ENCODE measurements around the gene PPIE. TPM values are rescaled to one million over a fixed set of nuclear protein-coding genes. Genes with fewer than 3 reads are reported as not detected.
"Not testable (repeated sequence)": the region's sequence is repeated elsewhere in the genome, so short reads cannot be mapped to it uniquely, and the experiment has no call there.

PPIE gene
- total and polyA plus RNA-seq, 7 donors, result 23.5 to 53.2 (median 34.3) TPM

DNA sequence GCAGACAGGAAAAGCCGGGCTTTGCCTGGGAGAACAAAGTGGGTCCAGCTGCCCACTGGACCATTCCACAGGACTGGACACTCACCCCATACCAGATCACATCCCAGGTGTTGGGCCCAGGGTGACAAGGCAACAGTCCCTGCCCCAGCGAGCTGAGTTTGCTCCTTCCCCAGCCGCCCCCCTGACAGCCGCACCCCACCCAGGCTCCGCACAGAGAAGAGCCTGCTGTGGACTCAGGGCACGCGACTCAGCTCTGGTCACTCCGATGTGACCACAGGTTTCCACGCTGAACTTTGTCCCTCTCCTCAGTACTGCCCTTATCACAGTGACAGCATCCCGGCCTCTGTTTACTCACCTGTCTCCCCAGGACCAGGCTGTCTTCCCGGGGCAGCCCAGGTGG, 48.8 kb downstream of the PPIE start:
- H3K27ac ChIP-seq, result no peak overlapping the region
- 76 to 82% (median 76%) methylated on average over 11 of the region's 11 CpGs for WGBS, 3 donors
- H3K4me3 ChIP-seq, result no peak overlapping the region
- TF ChIP-seq, protein P1, sequence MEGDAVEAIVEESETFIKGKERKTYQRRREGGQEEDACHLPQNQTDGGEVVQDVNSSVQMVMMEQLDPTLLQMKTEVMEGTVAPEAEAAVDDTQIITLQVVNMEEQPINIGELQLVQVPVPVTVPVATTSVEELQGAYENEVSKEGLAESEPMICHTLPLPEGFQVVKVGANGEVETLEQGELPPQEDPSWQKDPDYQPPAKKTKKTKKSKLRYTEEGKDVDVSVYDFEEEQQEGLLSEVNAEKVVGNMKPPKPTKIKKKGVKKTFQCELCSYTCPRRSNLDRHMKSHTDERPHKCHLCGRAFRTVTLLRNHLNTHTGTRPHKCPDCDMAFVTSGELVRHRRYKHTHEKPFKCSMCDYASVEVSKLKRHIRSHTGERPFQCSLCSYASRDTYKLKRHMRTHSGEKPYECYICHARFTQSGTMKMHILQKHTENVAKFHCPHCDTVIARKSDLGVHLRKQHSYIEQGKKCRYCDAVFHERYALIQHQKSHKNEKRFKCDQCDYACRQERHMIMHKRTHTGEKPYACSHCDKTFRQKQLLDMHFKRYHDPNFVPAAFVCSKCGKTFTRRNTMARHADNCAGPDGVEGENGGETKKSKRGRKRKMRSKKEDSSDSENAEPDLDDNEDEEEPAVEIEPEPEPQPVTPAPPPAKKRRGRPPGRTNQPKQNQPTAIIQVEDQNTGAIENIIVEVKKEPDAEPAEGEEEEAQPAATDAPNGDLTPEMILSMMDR (IDR thresholded peaks at IDR 0.05), result no peak
- intact Hi-C loops (cut with DNase I), result no loop called here
- ATAC-seq, result no peak
- H3K4me1 ChIP-seq, result no peaks in the 10 kb centered on the region
- H3K36me3 ChIP-seq (ENCODE audit: insufficient read depth in 1 of 2, low read depth in 1 of 2), result no peaks in the 10 kb centered on the region
- H3K27me3 ChIP-seq (ENCODE audit: insufficient read depth in 3 of 3, low read length in 2 of 3), result peaks cover 0 to 29% (median 4%) of the 10 kb centered on the region in 3 donors
- DNase-seq, result no peak
- H3K9me3 ChIP-seq, result no peaks in the 10 kb centered on the region

DNA sequence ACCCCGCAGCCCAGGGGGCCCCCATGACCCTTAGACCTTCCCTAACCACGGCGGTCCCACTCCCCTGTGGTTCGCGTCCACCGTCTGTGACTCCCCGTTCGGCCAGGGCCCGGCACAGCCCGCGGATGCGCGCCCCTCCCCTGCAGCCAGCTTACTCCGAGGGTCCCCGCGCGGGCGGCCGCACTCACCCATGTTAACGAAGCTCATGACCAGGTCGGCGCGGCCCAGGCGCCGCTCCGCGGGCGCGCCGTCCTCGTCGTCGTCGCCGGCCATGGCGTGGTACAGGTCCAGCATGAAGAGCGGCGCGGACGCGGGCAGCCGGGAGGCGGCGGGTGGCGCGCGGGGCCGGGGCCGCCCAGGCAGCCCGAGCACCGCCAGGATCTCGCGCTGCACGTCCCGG, 49.3 kb downstream of the PPIE start:
- H3K9me3 ChIP-seq; H3K4me3 ChIP-seq; DNase-seq; ATAC-seq; intact Hi-C loops (cut with DNase I); H3K36me3 ChIP-seq (ENCODE audit: insufficient read depth in 1 of 2, low read depth in 1 of 2); H3K27ac ChIP-seq; H3K4me1 ChIP-seq: not testable (repeated sequence)
- H3K27me3 ChIP-seq (ENCODE audit: insufficient read depth in 3 of 3, low read length in 2 of 3), result peaks cover 0 to 29% (median 4%) of the 10 kb centered on the region in 3 donors
- 3 to 17% (median 8%) methylated on average over 6 to 55 of the region's 55 CpGs for WGBS, 3 donors

DNA sequence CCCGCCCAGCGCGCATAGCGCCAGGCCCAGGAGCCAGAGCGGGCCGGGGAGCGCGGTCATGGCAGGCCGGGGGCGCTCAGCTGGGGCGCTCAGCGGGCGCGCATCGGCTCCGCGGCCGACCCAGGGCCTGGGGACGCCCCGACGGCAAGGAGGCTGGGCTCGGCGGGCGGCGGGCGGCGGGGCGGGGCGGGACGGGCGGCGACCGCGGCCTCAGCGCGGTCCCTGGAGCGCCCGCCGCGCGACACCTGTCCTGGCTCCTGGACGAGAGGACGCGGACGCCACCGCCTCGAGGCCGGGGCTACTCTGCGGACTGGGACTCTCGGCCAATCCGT, 49.7 kb downstream of the PPIE start:
- Histone ChIP-seq H3K4me1 (no peaks in the 10 kb centered on the region), H3K9me3 (no peaks in the 10 kb centered on the region), H3K4me3 (peak overlapping the region; percentile 56), H3K27me3 (ENCODE audit: insufficient read depth in 3 of 3, low read length in 2 of 3) (peaks cover 0 to 29% (median 2%) of the 10 kb centered on the region in 3 donors), H3K36me3 (ENCODE audit: insufficient read depth in 1 of 2, low read depth in 1 of 2) (no peaks in the 10 kb centered on the region), H3K27ac (no peak overlapping the region)
- intact Hi-C loops (cut with DNase I), result no loop called here
- ATAC-seq, result peak in 1 of 4 donors; percentile 21
- WGBS, 3 donors, result 2 to 7% (median 2%) methylated on average over 3 to 51 of the region's 51 CpGs
- TF ChIP-seq, protein P1 (IDR thresholded peaks at IDR 0.05), result no peak
- no peak for DNase-seq

DNA sequence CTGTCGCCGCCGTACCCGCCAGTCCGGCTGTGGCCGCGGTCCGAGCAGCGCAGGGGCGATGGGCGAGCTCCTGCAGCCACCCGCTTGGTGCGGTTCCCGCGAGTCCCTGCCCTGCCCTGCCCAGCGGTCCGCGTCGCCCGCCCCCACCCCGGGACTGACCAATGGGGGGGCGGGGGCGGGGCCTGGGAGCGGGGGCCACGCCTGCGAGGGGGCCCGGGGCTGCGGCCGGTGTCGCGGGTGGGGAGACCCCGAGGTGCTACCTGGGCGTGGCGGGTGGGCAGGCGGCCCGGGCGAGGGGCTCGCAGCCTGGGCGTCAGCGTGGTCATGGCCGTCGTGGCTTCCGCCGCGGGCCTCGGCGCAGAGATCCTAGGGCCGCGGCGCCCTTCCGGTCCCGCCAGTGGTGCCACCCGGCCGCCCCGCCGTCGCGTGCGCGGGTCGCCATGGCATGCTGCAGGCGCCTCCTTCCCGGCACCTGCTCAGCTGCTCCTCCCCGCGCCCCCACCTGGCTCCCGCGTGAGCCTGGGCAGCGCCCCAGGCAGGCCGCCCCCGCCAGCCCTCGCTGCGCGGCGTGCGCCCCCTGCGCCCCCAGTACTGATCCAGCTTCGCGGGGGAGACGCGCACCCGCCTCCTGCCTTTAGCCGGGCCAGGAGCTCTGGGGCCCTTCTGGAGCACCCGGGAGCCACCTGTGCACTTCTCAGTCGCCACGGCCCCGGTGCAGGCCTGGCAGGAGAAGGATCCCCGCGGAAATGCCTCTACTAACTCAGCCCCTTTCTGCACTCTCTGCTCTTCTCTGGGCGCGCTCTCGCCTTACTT, 50.3 kb downstream of the PPIE start, which contains the start of gene BMP8B:
Gene BMP8B, minus strand, starts transcription at position 108 of the 813 bp plus-strand sequence. CDS start 380 bp downstream, outside the sequence.
- Histone ChIP-seq H3K9me3 (no peaks in the 10 kb centered on the region), H3K4me3 (peak within 1 kb of the TSS; percentile 56), H3K36me3 (ENCODE audit: insufficient read depth in 1 of 2, low read depth in 1 of 2) (no peaks in the 10 kb centered on the region), H3K27me3 (ENCODE audit: insufficient read depth in 3 of 3, low read length in 2 of 3) (peaks cover 0 to 29% (median 2%) of the 10 kb centered on the region in 3 donors), H3K27ac (no peak within 1 kb of the TSS), H3K4me1 (no peaks in the 10 kb centered on the region)
- intact Hi-C loops (cut with DNase I), result no loop called here
- ATAC-seq, result peak; percentile 72 to 87 (median 80)
- 1 to 2% (median 2%) methylated on average over 45 to 91 of the region's 91 CpGs for WGBS, 3 donors
- TF ChIP-seq, protein P1 (IDR thresholded peaks at IDR 0.05), result no peak
- peak; percentile 55 to 74 for DNase-seq

DNA sequence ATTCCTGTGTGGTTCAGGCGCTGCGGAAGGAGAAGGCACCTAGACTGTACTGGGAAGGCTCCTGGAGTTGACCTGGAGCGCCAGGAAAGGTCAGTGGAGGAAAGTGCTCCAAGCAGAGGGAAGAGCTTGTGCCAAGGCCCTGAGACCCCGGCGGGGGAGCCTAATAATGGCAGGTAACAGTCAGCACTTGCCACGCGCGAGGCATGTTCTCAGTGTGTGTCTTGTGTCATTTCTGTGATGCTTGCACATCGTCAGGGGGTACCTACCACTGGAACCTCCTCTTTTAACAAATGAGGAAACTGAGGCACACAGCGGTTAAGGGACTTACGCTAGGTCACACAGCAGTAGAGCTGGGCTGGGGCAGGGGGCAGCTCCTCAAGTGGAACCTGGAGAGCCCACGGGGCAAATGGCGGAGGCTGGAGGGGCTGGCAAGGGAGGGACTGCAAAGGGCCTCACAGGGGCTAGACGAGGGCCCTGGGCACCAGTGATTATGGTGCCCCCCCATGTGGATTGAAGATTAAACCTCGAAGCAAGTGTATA, 51.0 kb downstream of the PPIE start:
- ATAC-seq, result no peak

More for the DNA sequence above, 51.0 kb downstream of the PPIE start:
- intact Hi-C loops (cut with DNase I), result no loop called here
- 52 to 62% (median 61%) methylated on average over 15 of the region's 15 CpGs for WGBS, 3 donors
- Histone ChIP-seq H3K27me3 (ENCODE audit: insufficient read depth in 3 of 3, low read length in 2 of 3) (peaks cover 0 to 29% (median 2%) of the 10 kb centered on the region in 3 donors), H3K4me1 (no peaks in the 10 kb centered on the region), H3K9me3 (no peaks in the 10 kb centered on the region), H3K4me3 (peak overlapping the region; percentile 56), H3K27ac (no peak overlapping the region), H3K36me3 (ENCODE audit: insufficient read depth in 1 of 2, low read depth in 1 of 2) (no peaks in the 10 kb centered on the region)
- TF ChIP-seq, protein P1 (IDR thresholded peaks at IDR 0.05), result no peak
- DNase-seq, result no peak

Measured in psoas muscle (tissue), 8 donors.